ENCODE data around the gene GNAZ.

The GNAZ gene

GRCh38 chr22:23117275-23117674, 47.0 kb downstream of the GNAZ start:
- no peak for TF ChIP-seq CTCF (IDR thresholded peaks at IDR 0.05)
- DNase-seq = no peak
- Histone ChIP-seq H3K4me1 (no peaks in the 10 kb centered on the region), H3K4me3 (no peak overlapping the region), H3K36me3 (no peaks in the 10 kb centered on the region), H3K27me3 (no peaks in the 10 kb centered on the region), H3K9me3 (no peaks in the 10 kb centered on the region), H3K27ac (no peak overlapping the region)
- intact Hi-C loops (cut with DNase I; ENCODE audit: low total_unique reads) = no loop called here

GRCh38 chr22:23117891-23118646, 47.8 kb downstream of the GNAZ start:
- intact Hi-C loops (cut with DNase I; ENCODE audit: low total_unique reads) = no loop called here
- no peak for DNase-seq
- Histone ChIP-seq H3K27me3 (no peaks in the 10 kb centered on the region), H3K27ac (no peak overlapping the region), H3K4me1 (no peaks in the 10 kb centered on the region), H3K36me3 (peaks cover 0 to under 1% (median 0%) of the 10 kb centered on the region in 3 donors), H3K9me3 (no peaks in the 10 kb centered on the region), H3K4me3 (no peak overlapping the region)
- TF ChIP-seq CTCF (IDR thresholded peaks at IDR 0.05) = no peak

- no peaks in the 10 kb centered on the region for H3K9me3 ChIP-seq
- peaks cover 0 to 8% (median 0%) of the 10 kb centered on the region in 3 donors for H3K36me3 ChIP-seq
- no peaks in the 10 kb centered on the region for H3K4me1 ChIP-seq
- no peak overlapping the region for H3K4me3 ChIP-seq
- no peaks in the 10 kb centered on the region for H3K27me3 ChIP-seq
- no peak for TF ChIP-seq CTCF (IDR thresholded peaks at IDR 0.05)
- intact Hi-C loops (cut with DNase I; ENCODE audit: low total_unique reads) = no loop called here
- no peak for DNase-seq
- H3K27ac ChIP-seq = no peak overlapping the region
These were observed 48.6 kb downstream of the GNAZ start for GRCh38 chr22:23118647-23119493.

GRCh38 chr22:23119494-23120414, 49.4 kb downstream of the GNAZ start:
- H3K4me1 ChIP-seq = no peaks in the 10 kb centered on the region
- intact Hi-C loops (cut with DNase I; ENCODE audit: low total_unique reads) = loop anchor here (10.0 kb wide), 1 partner anchor 265 kb away; no protein-coding TSS in a partner anchor

More at GRCh38 chr22:23119494-23120414, 49.4 kb downstream of the GNAZ start:
- H3K4me3 ChIP-seq = no peak overlapping the region
- H3K27me3 ChIP-seq = no peaks in the 10 kb centered on the region
- no peak for TF ChIP-seq CTCF (IDR thresholded peaks at IDR 0.05)
- DNase-seq = no peak
- no peaks in the 10 kb centered on the region for H3K9me3 ChIP-seq
- peaks cover 0 to 8% (median 0%) of the 10 kb centered on the region in 3 donors for H3K36me3 ChIP-seq
- no peak overlapping the region for H3K27ac ChIP-seq

Measured in tibial artery (tissue), 4 donors.